Stimulated activated CD8-positive, alpha-beta memory T cell treated with anti-CD3 and anti-CD28 coated beads, Interleukin-12 subunit alpha, Interleukin-12 subunit beta, amount 100 ng/mL, for 24 hours (primary cell): Measurements from ENCODE around the gene RNPEPL1.
"Not testable (repeated sequence)": the region's sequence is repeated elsewhere in the genome, so short reads cannot be mapped to it uniquely, and the experiment has no call there.

Experiments
- DNase-seq: peaks from one replicate; pipeline ENCODE4 v3.0.0-alpha.2; 2020; ENCODE audit errors: extremely low read depth

RNPEPL1 gene

DNA sequence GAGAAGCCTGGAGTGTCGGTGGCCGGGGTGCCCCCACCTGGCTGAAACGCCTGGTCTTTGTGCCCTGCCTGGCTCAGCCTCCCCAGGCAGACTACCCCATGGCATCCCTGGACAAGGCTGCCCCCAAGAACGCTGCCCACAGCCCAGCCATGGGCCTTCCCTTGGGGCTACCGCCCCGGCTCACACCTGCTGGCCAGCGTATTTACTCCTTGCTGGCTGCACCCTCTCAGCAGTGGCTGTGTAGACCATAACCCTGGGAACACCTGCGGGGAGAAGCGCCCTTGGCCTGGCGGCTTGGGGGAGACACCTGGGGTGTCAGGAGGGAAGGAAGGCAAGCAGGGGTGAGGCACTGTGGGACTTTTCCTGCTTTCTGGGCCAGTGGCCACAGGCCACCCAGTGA is 35.6 kb downstream of the RNPEPL1 start:
- DNase-seq: no peak

DNA sequence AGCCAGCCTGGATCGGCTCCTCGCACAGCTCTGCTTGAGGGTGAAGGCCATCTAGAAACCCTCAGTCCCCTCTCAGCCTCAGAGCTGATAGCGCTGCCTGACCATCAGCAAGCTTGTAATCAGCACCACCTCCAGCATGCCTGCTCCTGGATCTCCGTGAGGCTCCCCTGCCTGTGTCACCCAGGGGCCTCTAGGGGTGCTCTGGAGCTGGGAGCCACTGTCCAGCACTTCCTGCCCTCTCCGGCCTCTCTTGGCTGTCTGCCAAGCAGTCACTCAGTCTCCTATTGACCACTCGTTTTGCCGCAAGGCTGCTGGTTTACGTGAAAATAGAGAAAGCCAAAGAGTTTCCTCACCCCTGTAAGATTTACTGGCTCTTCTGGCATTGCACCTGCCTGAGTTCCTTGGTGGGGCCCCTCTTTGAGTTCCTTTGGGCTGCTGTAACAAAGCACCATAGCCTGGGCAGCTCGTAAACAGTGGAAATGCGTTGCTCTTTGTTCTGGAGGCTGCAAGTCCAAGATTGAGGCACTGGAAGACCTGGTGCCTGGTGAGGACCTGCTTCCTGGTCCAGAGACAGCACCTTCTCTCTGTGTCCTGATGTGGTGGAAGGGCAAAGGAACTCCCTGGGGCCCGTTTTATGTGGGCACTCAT is 36.1 kb downstream of the RNPEPL1 start:
- no peak for DNase-seq

DNA sequence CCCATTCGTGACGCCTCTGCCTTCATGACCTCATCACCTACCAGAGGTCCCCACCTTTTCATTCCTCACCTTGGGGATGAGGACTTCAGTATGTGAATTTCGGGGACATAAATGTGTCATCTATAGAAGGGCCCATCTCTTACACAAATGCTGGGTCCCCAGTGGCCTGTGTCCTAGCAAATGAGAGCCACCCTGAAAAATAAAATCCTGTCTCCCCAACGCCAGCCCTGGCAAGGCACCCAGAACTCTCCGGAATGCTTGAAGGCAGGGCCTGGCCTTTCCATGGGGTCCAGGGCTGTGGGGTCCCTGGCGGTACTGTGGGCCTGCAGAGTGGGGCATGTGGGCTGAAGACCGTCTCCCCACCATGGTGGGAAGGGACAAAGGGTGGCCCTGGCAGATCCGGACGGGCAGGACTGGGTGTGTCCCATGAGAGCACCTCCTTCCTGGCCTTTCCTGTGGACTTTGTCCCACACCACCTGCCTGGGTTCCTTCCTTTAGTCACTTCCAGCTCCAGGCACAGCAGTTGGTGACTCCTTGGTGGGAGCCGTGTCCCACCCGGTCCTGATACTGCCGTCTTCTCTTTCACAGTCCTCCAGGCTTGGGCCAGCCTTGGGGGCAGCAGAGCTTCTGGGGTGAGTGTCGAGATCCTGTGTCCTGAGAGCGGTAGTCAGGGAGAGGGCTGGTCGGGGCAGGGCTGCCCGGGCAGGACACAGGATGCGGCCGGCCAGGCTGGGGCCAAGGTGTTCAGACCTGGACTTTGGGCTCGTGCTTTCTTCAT is 36.8 kb downstream of the RNPEPL1 start:
- no peak for DNase-seq

DNA sequence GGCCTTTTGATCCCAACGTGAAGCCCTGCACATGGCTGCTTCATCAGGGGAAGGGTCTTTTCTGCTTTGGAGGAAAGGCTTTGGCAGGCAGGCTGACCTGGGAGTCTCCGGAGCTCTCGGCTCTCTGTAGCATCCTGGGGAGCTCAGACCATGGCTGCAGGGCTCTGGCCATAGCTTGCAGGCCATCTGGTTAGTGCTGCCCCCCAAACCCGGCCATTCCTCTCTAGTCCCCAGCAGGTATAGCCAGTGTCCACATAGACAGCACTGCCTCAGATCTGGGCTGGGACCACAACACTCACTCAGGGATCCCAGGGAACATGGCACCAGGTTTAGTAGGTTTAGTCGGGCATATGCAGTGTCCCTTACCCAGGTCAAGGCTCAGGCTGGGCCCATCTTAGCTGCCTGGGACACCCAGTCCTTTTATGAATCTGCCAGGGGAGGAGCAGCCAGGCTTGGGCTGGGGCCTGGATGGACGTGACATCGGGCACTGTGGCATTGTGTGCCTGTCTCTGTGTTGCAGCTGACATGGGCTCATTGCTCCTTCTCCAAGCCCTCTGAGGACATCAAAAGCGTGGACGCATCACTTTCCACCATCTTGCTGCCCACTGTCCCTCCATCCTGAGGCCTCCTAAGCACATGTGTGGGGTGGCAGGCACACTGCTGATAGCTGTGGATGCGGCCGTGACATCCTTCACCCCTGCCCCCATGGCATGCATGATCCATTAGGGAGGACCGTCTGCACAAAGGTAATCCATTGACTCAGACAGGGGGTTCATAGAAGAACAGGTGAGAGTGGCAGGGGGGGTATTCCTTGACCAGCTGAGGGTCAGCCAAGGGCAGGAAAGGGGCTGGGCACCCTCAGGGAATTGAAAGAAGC is 37.8 kb downstream of the RNPEPL1 start:
- DNase-seq: no peak

DNA sequence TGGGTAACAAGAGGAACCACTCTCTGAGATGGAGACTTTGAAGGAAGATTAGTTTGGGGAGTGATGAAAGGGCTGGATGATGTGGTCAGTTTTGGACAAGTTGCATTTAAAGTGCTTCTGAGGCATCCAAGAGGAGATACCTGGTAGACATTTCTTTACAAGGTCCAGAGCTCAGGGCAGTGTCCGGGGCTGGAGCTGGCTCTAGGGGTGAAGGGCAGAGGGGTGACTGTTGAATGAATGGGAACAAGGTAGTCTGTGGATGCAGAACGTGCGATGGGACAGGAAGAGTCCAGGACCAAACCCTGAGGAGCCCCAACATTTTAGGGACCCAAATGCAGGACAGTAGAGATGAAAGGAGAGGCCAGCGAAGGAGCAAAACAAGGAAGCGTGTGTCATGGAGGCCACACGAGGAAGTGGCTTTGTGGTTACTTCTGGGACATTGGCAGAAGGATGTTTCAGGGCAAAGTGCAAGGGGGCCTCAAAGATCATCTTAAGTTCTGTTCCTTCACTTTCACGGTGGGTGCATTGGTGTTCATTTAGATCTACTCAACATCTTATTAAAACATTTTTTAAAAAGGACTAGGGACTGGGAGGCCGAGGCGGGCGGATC is 43.4 kb downstream of the RNPEPL1 start:
- no peak for DNase-seq

DNA sequence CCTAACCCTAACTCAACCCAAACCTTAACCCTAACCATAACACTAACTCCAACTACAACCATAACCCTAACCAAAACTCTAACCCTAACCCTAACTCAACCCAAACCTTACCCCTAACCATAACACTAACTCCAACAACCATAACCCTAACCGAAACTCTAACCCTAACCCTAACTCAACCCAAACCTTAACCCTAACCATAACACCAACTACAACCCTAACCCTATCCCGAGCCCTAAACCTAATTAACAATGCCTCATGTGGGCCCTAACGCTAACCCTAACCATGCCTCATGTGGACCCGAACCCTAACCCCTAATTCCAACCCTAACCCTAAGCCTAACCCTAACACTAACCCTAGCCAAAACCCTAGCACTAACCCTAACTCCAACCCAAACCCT is 45.5 kb downstream of the RNPEPL1 start:
- DNase-seq: no peak

DNA sequence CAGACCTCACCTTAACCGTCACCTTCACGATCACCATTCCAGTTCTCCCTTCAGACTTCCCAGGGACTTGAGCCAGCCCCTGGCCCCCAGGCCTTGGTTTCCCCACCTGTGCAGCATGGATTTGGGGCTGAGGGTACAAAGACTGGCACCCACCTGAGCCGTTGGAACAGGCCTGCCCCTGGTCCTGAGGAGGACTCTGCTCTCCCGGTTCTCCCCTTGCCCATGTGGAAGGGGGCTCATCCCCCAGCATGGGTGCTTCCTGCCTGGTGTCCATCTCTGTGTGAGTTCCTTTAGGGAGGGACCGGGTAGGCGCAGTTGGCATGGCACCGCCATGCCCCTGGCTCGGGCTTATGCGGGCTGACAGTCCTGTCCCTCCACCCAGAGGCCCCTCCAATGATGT is 46.1 kb downstream of the RNPEPL1 start:
- no peak for DNase-seq

DNA sequence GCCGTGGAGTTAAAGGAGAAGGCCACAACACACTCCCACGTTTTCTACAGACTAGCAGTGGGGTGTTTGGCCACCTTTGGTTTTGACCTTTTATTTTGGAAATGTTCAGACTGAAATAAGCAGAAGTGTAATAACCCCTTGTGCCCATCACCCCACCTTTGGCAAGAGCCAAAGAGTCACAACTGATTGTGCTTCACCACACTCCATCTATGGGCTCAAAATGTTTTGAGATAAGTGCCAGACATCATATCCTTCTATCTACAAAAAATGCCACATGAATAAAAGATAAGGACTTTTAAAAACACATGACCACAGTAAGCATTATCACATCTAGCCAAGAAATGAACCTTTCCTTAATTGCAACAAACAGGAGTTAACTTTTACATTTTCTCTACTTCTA is 47.1 kb downstream of the RNPEPL1 start:
- no peak for DNase-seq

DNA sequence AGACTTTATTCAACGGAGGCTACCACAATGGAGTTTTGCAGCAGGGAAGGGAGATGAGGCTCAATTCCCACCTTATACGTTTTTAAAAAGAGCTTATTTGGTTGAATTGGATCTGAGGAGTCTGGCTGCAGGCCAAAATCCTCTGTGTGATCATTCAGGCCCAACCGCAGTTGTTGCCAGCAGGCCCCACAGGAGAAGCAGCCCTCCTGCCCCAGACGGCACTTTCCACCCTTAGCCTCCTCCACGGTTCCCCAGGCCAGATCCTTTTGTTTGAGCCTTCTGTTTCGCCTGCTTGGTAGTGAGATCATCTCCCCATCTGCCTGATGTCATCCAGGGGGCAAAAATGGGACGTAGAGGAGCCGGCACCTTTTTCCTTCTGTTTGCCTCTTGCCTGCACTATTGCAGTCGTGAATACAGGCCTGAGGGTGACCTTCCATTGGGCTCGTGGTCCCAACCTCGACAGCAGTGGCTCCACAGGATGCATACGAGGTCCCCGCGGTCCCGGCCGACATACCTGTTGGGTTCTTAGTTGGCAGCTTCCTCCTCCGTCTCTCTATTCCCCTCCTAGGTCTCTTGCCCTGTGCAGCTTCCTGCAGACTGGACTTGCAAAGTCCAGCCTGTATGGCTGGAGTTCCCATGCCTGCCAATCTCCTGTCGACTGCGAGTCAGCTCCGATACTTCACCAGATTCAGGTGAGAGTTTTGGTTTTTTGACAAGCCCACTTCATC is 47.7 kb downstream of the RNPEPL1 start:
- no peak for DNase-seq

DNA sequence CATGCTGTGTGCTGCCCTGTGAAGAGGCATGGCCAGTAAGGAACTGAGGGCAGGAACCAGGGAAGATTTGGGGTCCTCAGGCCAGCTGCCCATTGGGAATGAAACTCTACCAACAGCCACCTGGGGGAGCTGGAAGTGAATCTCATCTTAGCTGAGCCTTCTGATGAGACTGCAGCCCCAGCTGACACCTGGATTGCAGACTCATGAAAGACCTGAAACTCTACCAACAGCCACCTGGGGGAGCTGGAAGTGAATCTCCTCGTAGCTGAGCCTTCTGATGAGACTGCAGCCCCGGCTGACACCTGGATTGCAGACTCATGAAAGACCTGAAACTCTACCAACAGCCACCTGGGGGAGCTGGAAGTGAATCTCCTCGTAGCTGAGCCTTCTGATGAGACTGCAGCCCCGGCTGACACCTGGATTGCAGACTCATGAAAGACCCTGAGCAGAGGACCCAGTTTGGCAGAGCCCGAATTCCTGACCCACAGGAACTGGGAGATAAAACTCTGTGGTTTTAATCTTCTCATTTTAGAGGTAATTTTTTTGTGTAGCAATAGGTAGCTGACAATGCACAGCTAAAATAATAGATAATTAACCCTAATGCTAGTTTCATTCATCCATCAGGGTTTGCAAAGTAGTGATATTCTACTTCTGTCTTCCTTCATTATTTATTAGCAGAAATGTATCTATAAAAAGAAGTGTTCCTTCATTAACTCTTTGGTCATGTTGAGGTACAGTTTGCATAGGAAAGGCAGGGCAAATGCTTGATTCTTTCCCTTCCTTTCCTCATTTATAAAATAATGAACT is 48.8 kb downstream of the RNPEPL1 start:
- not testable (repeated sequence) for DNase-seq

DNA sequence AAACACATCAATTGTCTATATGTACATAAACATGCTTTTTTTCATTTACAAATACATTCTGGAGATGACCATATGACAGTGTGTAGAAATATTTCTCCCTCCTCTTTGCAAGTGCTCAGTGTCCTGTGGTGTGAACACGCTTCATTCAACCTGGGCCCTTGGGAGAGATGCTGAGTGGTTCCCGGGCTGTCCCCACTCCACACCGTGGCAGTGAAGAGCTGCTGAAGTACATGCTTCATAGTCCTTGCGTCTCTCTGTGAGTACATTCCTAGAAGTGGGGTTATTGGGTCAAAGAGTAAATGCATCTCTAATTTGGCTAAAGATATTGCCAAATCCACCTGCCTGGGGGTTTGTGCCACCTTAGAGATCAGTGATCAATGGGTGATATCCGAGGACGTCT is 50.5 kb downstream of the RNPEPL1 start:
- DNase-seq: no peak

DNA sequence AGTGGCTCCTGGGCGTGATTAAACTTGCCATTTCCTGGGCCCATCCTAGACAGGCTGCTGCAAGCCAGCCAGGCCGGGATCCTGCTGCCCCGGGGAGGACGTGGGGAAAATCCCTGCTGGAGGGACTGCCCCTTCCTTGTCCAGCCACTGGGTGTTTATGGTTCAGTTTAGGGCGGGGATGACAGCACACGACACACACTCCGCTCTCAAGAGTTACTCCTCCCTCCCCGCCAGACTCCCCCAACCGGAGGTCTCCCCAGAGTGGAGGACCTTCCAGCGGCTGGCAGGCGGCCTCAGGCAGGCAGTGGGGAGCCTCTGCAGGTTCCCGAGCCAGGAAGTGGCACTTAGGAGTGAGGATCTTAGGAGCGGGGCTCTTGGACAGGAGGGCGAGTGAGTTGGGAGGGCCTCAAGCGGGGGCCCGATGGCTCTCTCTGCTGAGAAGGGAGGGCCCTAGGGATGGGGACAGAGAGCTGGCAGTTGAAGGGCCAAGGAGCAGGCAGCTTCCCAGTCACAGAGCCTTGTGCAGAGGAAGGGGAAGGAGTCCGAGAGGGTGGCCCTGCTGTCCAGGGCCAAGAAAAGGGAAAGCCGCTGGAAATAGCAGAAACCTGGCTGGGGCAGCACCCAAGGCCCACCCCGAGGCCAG is 51.3 kb downstream of the RNPEPL1 start:
- DNase-seq: no peak

DNA sequence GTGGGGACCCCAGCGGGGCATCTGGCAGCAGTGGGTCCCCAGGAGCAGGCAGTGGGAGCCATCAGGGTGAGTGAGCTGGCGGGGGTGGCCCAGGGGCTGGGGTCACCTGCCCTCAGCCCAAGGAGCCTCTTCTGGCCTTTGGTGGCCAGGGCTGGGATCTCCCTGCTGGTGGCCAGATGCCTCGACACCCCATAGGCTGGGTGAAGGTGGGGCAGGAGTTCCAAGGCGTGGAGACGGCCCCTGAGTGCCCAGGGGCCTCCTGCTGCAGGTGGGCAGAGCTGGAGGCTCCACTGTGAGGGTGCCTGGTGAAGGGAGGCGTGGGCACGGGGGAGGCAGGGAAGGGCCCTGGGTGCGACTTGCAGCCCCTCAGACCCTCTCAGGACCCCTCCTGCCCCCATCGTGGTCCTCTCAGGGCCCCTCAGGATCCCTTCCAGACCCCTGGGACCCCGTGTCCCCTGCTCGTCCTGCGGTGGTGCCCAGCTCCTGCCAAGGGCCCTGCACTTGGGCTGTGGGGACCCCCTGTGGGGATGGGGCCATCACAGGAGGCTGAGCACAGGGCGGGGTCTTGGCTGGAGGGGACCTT is 52.0 kb downstream of the RNPEPL1 start:
- DNase-seq: no peak

DNA sequence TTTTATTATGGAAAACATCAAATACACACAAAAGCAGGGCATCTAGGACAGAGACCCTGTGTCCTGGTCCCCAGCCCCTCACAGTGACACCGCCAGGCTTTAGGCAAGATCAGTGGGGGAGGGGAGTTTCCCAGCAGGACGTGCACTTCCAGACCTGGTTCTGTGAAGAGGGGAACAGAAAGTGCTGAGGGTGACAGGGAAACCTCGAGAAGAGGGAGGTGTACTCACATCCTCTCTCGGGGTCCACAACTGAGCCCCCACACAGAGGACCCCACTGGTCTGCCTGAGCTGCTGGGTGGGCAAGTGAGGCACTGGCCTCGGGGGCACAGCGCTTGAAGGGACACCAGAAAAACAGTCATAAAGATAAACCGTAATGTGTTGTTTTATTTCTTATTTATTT is 52.6 kb downstream of the RNPEPL1 start:
- DNase-seq: no peak

DNA sequence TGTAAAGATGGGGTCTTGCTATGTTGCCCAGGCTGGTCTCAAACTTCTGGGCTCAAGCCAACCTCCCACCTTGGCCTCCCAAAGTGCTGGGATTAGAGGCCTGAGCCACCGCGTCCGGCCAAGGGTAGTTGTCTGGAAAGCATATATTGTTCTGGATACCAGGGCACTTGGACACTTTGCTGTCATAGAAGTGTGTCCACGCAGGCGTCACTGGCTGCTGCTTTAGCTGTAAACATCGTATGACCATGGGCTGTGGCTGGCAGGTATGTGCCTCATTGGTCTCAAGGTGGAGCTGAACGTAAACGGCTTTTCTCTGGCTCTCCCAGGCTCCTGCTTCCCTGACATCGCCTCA is 53.8 kb downstream of the RNPEPL1 start:
- no peak for DNase-seq

DNA sequence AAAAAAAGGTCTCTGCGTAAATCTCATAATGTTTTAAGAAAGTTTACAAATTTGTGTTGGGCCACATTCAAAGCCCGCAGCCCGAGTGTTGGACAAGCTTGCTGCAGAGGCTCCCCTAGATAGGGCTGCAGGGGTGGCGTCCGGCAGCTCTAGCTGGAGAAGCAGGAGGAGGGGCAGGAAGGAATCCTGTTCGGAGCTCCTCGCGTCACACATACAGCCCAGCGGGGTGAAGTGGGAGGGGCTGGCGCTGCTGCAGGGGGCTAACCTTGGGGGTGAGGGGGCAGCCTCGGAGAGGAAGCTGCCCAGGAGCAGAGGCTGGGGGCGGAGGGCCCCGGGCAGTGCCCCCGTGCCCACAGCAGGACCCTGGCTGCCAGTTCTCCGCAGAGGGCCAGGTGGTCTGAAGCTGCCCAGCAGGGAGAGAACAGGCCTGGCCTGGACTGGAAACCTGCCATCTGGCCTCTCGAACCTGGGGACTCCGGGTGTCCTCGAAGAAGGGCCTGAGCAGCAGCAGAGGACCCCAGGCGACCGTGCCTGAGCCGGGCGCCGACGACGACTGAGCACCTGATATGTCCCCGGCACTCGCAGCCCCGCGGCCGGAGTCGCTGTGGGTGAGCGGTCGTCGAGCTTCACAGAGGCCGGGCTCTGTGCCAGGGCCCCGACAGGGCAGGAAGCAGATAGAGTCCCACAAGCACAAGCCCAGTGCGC is 54.4 kb downstream of the RNPEPL1 start:
- no peak for DNase-seq

DNA sequence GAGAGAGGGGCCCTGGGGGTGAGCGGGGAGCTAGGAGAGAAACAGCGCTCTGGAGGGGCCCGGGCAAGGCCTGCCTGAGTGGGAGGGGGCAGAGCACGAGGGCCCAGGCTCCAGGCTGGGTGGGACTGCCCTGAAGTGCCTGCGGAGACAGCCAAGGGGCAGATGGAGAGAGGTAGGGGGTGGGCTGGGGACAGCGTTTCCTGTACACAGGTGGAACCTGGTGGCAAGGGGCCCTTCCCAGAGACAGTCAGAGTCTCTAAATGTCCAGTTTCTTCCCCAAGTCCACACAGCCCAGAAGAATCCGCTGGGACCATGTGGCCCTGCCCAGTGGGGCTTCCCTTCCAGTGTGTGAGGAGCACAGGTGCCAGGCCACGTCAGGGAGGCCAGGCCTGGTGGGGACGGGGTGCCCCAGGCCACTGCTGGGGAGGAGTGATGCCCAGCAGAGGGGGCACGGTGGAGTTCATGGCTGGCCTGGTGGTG is 55.3 kb downstream of the RNPEPL1 start:
- DNase-seq: no peak

DNA sequence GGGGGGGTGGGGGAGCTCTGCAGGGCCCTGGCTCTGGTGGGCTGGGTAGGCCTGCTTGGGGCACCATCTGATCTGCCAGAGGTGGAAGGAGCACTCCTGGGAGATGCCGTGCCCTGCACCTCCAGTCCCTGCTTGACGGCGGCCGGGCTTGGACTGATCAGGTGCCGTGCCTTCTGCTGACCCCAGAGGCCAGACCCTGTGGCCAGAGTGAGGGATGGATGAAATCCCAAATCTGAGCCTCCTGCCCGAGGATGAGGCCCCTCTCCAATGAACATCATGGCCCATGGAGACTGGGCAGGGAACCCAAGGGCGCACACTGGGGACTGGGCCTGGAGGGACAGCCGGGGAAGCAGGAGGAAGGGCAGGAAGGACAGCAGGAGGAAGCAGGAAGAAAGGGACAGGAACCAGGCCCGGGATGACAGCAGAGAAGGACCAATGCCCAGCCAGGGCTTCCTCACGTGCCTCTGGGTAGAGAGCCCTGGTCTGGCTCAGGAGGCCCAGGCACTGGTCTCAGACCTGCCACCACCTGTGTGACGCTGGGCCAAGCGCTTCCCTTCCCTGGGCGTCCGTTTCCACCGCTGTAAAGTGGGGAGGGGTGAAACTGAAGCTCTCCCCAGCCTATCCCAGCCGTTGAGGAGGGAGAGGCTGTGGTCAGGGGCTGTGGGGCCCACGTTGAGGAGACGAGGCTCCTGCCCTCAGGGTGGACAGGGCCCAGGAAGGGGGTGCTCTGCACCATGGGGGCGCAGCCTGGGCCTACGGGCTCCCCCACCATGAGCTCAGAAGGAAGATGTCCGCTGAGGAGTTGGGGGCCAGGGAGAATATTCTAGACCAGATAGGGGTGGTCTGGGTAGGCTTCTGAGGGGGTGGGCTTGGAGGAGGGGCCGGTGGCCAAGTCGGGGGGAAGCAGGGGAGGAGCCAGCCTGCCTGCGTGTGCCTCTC is 56.0 kb downstream of the RNPEPL1 start:
- no peak for DNase-seq
